Endothelial cell of umbilical vein (primary cell): ENCODE results near the gene KRTAP4-5.

ENCODE experiments used
- EZH2 ChIP-seq: IDR thresholded peaks from 2 replicates; pipeline ENCODE4 v1.6.1; 2012; ENCODE audit warnings: borderline replicate concordance, low read depth, mild to moderate bottlenecking, moderate library complexity, low read length, inconsistent platforms; ENCODE audit not compliant: severe bottlenecking
- GATA2 ChIP-seq: IDR thresholded peaks from 2 replicates; pipeline ENCODE4 v1.7.0; 2011; ENCODE audit warnings: low read depth, mild to moderate bottlenecking, moderate library complexity, mixed read lengths, low read length; ENCODE audit not compliant: insufficient read length, insufficient read depth
- JUN ChIP-seq: IDR thresholded peaks from 2 replicates; pipeline ENCODE4 v1.6.1; 2011; ENCODE audit warnings: borderline replicate concordance, low read depth; ENCODE audit not compliant: insufficient read length, insufficient read depth
- MAX ChIP-seq: IDR thresholded peaks from 2 replicates; pipeline ENCODE4 v1.6.1; 2011; ENCODE audit not compliant: insufficient read depth, insufficient read length
- POLR2A ChIP-seq: IDR thresholded peaks from 2 replicates; pipeline ENCODE4 v1.6.1; 2012; ENCODE audit warnings: low read depth, mild to moderate bottlenecking, control low read depth, low read length
- POLR2AphosphoS5 ChIP-seq: IDR thresholded peaks from 2 replicates; pipeline ENCODE4 v1.6.1; 2012; ENCODE audit warnings: low read depth, mild to moderate bottlenecking, control low read depth, low read length, moderate library complexity; ENCODE audit not compliant: insufficient read depth
- TF ChIP-seq, protein P1 (sequence below), 2 donors: IDR thresholded peaks; 1 replicate in 1 of 2; 2 replicates in 1 of 2; pipeline ENCODE4 v1.5.1; 2011; ENCODE audit warnings: low read length in 2 of 2, mild to moderate bottlenecking in 2 of 2, moderate library complexity in 2 of 2, control low read depth in 1 of 2, inconsistent platforms in 1 of 2, low read depth in 1 of 2; ENCODE audit not compliant: insufficient read depth in 1 of 2; ENCODE audit errors: extremely low read depth in 1 of 2

DNA sequence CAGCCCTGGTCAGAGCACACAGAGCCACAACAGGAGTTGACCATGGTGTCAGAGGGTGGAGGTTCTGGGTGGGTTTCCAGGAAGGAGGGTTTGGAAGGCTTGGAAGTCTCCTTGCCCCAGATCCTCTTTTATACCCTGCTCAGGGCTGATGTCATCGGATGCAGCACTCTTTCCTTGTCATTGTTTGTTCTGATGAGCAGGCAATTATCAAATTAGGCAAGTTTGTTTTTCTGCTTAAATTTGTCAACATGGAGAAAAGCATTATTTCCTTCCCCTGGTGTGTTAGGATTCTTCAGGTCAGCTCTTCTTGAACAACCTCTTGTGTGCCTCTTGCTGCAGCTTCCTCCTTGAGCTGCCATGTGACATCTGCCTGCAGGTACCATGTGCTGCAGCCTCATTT, 11.0 kb upstream of the KRTAP4-5 start, which contains the start of gene KRTAP4-4:
- TF ChIP-seq EZH2: no peak
- TF ChIP-seq, protein P1, sequence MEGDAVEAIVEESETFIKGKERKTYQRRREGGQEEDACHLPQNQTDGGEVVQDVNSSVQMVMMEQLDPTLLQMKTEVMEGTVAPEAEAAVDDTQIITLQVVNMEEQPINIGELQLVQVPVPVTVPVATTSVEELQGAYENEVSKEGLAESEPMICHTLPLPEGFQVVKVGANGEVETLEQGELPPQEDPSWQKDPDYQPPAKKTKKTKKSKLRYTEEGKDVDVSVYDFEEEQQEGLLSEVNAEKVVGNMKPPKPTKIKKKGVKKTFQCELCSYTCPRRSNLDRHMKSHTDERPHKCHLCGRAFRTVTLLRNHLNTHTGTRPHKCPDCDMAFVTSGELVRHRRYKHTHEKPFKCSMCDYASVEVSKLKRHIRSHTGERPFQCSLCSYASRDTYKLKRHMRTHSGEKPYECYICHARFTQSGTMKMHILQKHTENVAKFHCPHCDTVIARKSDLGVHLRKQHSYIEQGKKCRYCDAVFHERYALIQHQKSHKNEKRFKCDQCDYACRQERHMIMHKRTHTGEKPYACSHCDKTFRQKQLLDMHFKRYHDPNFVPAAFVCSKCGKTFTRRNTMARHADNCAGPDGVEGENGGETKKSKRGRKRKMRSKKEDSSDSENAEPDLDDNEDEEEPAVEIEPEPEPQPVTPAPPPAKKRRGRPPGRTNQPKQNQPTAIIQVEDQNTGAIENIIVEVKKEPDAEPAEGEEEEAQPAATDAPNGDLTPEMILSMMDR (IDR thresholded peaks at IDR 0.05; ENCODE audit: extremely low read depth in 1 of 2, insufficient read depth in 1 of 2, low read depth in 1 of 2, low read length in 2 of 2): no peak
- TF ChIP-seq POLR2AphosphoS5: no peak
- no peak for TF ChIP-seq MAX
- no peak for TF ChIP-seq POLR2A
- TF ChIP-seq GATA2: no peak
- TF ChIP-seq JUN: no peak
